ENCODE measurements around the gene STYXL2. TPM values are rescaled to one million over a fixed set of nuclear protein-coding genes. Genes with fewer than 3 reads are reported as not detected.

The STYXL2 gene
- total and polyA plus RNA-seq, 2 of the 4 experiments (the other 2 are of a cell fraction) = not detected

DNA sequence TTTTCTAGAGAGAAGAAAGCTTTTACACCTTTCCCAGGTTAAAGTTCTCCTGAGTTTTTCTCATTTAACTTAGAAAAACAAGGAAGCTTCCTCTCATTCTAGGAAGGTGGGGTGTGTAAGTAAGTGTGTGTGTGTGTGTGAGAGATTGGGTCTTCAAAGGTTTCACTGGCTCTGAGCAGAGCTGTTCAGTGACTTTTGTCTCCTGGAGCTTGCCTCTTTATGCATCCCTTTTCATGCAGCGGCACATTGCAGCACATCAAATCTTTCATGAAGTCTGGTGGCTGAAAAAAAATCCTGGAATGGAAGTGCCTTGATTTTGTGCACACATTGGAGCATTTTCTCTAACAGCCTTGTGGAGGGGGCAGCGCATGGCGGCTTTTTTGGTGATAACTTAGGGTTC is 7.1 kb upstream of the STYXL2 start:
- Histone ChIP-seq H2BK120ac (ENCODE audit: low read depth, low read length) (no peak overlapping the region), H3K23ac (ENCODE audit: low read depth, low read length) (no peak overlapping the region), H2BK5ac (ENCODE audit: low read depth, low read length, poor library complexity, severe bottlenecking) (no peak overlapping the region), H2AFZ (replicated peaks; ENCODE audit: low read length, poor library complexity) (no peak overlapping the region), H3K4me3 (ENCODE audit: insufficient read depth, low read depth, low read length) (no peak overlapping the region), H3K56ac (ENCODE audit: extremely low read depth, insufficient read depth, low read length) (no peak overlapping the region), H2AK9ac (replicated peaks; ENCODE audit: low read depth, low read length, poor library complexity) (no peak overlapping the region), H3K9ac (ENCODE audit: low read depth, low read length) (no peak overlapping the region), H3K4me2 (ENCODE audit: low read depth, low read length) (no peak overlapping the region), H2AK5ac (ENCODE audit: low read depth, low read length) (no peak overlapping the region), H4K20me1 (ENCODE audit: insufficient read depth, low read length) (no peaks in the 10 kb centered on the region), H3K9me1 (ENCODE audit: insufficient read depth, low read length) (no peaks in the 10 kb centered on the region), H3K36me3 (ENCODE audit: control insufficient read depth, insufficient read depth, low read length) (no peaks in the 10 kb centered on the region), H4K8ac (ENCODE audit: low read depth in 2 of 2, low read length in 2 of 2) (no peak overlapping the region), H3K27me3 (ENCODE audit: control insufficient read depth, insufficient read depth, low read length) (peaks cover 8% of the 10 kb centered on the region), H3K4ac (ENCODE audit: low read depth, low read length) (no peak overlapping the region), H3K27ac (ENCODE audit: insufficient read depth, low read length) (no peak overlapping the region), H2BK20ac (ENCODE audit: low read depth, low read length) (no peak overlapping the region), H4K91ac (ENCODE audit: insufficient read depth, low read depth, low read length) (no peak overlapping the region), H3K4me1 (ENCODE audit: control insufficient read depth, insufficient read depth, low read length) (no peaks in the 10 kb centered on the region), H2BK15ac (ENCODE audit: low read depth, low read length) (no peak overlapping the region), H3K14ac (replicated peaks; ENCODE audit: low read depth, low read length) (no peak overlapping the region), H3K9me3 (ENCODE audit: control insufficient read depth, insufficient read depth, low read length) (no peaks in the 10 kb centered on the region), H3K79me1 (ENCODE audit: low read depth in 1 of 2, low read length in 2 of 2) (no peaks in the 10 kb centered on the region), H4K5ac (ENCODE audit: low read depth, low read length) (no peak overlapping the region), H3K18ac (ENCODE audit: low read depth, low read length) (no peak overlapping the region)
- no peak for ATAC-seq (ENCODE audit: low read depth)
- BruUV-seq (replicated peaks) = no TSS peak
- dilution Hi-C loops (cut with HindIII; ENCODE audit: low sequenced_read_pairs, unreplicated experiment) = no loop called here
- in situ Hi-C loops (cut with MboI; ENCODE audit: low sequenced_read_pairs) = no loop called here
- ChIA-PET POLR2A (ENCODE audit: unreplicated experiment) (no interaction called here), CTCF (no interaction called here)
- DNase-seq = no peak
- TF ChIP-seq CEBPB (IDR thresholded peaks at IDR 0.05; ENCODE audit: low read depth, low read length) = no peak
- TF ChIP-seq, protein P1, sequence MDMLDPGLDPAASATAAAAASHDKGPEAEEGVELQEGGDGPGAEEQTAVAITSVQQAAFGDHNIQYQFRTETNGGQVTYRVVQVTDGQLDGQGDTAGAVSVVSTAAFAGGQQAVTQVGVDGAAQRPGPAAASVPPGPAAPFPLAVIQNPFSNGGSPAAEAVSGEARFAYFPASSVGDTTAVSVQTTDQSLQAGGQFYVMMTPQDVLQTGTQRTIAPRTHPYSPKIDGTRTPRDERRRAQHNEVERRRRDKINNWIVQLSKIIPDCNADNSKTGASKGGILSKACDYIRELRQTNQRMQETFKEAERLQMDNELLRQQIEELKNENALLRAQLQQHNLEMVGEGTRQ (IDR thresholded peaks at IDR 0.05; ENCODE audit: low read depth, low read length) = no peak
- no peak for TF ChIP-seq CHD1 (IDR thresholded peaks at IDR 0.05; ENCODE audit: low read depth, low read length)
- TF ChIP-seq POLR2A (IDR thresholded peaks at IDR 0.05; ENCODE audit: low read depth, low read length) = no peak
- no peak for TF ChIP-seq RCOR1 (IDR thresholded peaks at IDR 0.05; ENCODE audit: insufficient replicate concordance, low read length)
- TF ChIP-seq NFE2L2 (IDR thresholded peaks at IDR 0.05; ENCODE audit: low read depth, low read length) = no peak
- no peak for TF ChIP-seq MXI1 (IDR thresholded peaks at IDR 0.05; ENCODE audit: borderline replicate concordance, low read depth, low read length)
- intact Hi-C loops (cut with micrococcal nuclease) = no loop called here
- 33% methylated on average over 1 of the region's 3 CpGs; no CpG with 5 or more reads in 1 of the 2 experiments for WGBS, 2 experiments (ENCODE audit: extremely low coverage in 2 of 2, insufficient read length in 1 of 2)

All from IMR-90 (cell line).